ENCODE measurements around the gene GXYLT2.

GRCh38 chr3:72973031-72973723 lies 85.3 kb downstream of the GXYLT2 start:
- no peak for TF ChIP-seq CTCF (IDR thresholded peaks at IDR 0.05)
- no peak for TF ChIP-seq POLR2A (IDR thresholded peaks at IDR 0.05)
